GM21786 (cell line): Measurements from ENCODE around the gene DNAJC5G.

Experiments
- ATAC-seq: cut with Tn5 transposase; IDR thresholded peaks from one replicate; pipeline ENCODE4 v1.9.1; 2021; ENCODE audit not compliant: unreplicated experiment

DNAJC5G gene

GRCh38 chr2:27275211-27276150 lies at the start of gene DNAJC5G:
Gene DNAJC5G, plus strand, starts transcription at chr2:27275433. Its CDS starts 1,296 bp downstream, at chr2:27276729.
- no peak for ATAC-seq

DNA sequence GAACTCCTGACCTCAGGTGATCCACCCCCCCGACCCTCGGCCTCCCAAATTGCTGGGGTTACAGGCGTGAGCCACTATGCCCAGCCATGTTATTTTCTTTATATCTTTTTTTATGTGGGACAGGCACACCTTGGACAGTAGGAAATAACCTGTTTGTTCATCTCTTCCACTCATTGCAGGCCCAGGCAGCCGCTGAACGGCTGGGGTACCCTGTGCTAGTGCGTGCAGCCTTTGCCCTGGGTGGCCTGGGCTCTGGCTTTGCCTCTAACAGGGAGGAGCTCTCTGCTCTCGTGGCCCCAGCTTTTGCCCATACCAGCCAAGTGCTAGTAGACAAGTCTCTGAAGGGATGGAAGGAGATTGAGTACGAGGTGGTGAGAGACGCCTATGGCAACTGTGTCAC lies 49.7 kb upstream of the DNAJC5G start:
- no peak for ATAC-seq

GRCh38 chr2:27227501-27227900 lies 47.7 kb upstream of the DNAJC5G start:
- no peak for ATAC-seq

DNA sequence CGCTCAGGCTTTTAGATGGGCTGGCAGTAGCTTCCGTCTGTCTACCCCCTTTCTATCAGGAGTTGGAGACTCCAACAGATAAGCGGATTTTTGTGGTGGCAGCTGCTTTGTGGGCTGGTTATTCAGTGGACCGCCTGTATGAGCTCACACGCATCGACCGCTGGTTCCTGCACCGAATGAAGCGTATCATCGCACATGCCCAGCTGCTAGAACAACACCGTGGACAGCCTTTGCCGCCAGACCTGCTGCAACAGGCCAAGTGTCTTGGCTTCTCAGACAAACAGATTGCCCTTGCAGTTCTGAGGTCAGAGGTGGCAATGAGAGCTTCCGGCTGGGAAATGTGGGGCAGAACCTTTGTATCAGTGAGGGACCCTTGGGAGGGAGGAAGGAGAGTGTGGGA lies 43.3 kb upstream of the DNAJC5G start:
- no peak for ATAC-seq

DNA sequence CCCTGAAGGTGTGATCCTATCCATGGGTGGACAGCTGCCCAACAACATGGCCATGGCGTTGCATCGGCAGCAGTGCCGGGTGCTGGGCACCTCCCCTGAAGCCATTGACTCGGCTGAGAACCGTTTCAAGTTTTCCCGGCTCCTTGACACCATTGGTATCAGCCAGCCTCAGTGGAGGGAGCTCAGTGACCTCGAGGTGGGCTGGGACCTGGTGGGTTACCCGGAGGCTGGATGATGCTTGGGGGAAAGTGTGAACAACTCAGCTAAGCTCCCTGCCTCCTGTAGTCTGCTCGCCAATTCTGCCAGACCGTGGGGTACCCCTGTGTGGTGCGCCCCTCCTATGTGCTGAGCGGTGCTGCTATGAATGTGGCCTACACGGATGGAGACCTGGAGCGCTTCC lies 41.9 kb upstream of the DNAJC5G start:
- ATAC-seq, result no peak

DNA sequence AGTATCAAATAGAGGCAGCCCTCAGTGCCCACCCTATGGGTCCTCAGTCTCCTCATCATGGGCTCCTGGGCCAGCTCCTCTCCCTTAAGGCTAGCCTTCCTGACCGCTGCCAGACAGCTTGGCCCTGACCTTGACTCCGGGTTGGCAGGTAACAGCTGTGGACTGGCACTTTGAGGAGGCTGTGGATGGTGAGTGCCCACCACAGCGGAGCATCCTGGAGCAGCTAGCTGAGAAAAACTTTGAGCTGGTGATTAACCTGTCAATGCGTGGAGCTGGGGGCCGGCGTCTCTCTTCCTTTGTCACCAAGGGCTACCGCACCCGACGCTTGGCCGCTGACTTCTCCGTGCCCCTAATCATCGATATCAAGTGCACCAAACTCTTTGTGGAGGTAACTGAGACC lies 39.1 kb upstream of the DNAJC5G start:
- no peak for ATAC-seq

- ATAC-seq, result no peak
Observed at GRCh38 chr2:27236626-27237025, 38.6 kb upstream of the DNAJC5G start.

GRCh38 chr2:27237341-27237945 lies 37.8 kb upstream of the DNAJC5G start:
- ATAC-seq, result no peak

DNA sequence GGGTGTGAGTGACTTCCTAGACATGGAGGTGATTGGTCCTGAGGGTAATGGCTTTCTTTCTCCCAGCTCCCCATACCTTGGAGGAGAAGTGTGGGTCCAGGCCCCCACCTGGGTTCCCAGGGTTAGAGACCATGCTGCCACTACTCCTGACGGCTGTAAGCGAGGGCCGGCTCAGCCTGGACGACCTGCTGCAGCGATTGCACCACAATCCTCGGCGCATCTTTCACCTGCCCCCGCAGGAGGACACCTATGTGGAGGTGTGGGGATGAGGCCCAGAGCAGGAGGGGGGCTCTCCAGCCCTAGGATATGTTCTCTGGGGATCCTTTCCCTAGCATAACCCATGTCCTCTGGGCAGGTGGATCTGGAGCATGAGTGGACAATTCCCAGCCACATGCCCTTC lies 36.3 kb upstream of the DNAJC5G start:
- ATAC-seq, result no peak

- no peak for ATAC-seq
Observed at GRCh38 chr2:27240406-27240805, 34.8 kb upstream of the DNAJC5G start.

- ATAC-seq, result no peak
Observed at GRCh38 chr2:27241761-27242613, 33.2 kb upstream of the DNAJC5G start.

DNA sequence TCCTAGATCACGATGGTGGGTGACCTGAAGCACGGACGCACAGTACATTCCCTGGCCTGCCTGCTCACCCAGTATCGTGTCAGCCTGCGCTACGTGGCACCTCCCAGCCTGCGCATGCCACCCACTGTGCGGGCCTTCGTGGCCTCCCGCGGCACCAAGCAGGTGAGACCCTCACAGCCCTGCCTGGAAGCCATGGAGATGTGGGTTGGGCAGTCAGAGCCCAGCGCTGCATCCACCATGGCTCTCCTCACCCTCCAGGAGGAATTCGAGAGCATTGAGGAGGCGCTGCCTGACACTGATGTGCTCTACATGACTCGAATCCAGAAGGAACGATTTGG lies 32.6 kb upstream of the DNAJC5G start:
- no peak for ATAC-seq

DNA sequence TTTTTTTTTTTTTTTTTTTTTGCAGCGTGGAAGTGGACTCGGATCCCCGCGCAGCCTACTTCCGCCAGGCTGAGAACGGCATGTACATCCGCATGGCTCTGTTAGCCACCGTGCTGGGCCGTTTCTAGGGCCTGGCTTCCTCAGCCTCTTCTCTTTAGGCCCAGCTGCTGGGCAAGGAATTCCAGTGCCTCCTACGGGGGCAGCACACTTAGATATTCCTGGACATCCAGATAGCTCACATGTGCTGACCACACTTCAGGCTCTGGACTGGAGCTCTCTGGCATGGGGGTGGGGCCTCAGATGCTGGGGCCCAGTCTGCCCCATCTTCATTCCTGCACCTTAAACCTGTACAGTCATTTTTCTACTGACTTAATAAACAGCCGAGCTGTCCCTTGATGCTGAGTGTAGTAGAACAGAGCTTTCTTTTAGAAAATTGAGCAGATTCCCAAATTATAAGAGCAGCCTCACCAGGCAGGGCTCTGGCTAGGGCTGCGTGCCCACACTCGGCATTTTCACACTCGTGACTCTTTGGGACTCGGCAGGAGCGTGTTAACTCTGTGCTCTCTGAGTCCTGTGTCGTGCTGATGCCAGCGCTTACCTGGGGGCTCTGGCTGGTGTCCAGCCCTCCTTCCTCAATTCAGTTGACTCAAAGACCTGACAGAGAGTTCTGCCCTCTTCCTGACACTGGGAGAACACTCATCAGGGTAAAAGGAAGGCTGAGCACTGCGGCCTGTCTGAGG lies 31.7 kb upstream of the DNAJC5G start:
- no peak for ATAC-seq

DNA sequence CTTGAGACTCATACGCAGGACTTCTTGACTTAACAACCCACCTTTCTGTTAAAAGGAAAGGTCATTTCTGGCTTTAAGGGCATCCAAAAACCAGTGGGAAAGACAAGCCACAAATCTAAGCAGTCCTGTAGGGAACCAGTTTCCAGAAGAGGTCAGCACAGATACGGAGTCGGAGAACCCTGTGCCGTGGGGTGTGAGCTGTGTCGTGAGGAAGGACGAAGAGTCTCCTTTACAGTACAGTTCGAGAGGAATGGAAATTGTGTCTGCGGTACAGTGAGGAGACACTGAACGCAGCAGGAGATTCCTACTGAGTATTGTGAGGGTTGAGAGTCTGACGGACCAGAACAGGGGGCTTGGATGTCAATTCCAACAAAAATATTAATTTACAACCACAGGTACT lies 30.1 kb upstream of the DNAJC5G start:
- ATAC-seq, result no peak

- ATAC-seq, result no peak
Observed at GRCh38 chr2:27245626-27246025, 29.6 kb upstream of the DNAJC5G start.

DNA sequence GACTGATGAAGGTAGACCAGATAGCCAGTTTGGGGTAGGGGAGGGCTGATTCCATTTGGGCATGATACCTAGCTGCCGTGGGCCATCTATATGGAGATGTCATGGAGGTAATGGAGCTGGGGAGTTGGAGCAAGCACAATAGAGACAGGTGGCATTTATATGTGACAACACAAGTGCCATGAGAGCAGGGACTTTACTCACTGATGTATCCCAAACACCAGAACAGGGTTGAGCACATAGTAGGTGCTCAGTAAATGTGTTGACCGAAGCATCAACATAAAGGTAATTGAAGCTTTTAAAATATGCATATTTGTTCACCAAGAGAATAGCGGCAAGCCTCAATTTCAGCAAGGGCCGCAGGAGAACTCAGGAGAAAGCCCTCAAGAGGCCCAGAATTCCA lies 27.3 kb upstream of the DNAJC5G start:
- no peak for ATAC-seq

- no peak for ATAC-seq
Observed at GRCh38 chr2:27249159-27249890, 25.9 kb upstream of the DNAJC5G start.

- ATAC-seq, result peak; percentile 55
Observed at GRCh38 chr2:27249891-27250651, 25.2 kb upstream of the DNAJC5G start.

GRCh38 chr2:27250652-27251379 lies 24.4 kb upstream of the DNAJC5G start:
- no peak for ATAC-seq
